ENCODE results near the gene LSM12.

LSM12 gene

DNA sequence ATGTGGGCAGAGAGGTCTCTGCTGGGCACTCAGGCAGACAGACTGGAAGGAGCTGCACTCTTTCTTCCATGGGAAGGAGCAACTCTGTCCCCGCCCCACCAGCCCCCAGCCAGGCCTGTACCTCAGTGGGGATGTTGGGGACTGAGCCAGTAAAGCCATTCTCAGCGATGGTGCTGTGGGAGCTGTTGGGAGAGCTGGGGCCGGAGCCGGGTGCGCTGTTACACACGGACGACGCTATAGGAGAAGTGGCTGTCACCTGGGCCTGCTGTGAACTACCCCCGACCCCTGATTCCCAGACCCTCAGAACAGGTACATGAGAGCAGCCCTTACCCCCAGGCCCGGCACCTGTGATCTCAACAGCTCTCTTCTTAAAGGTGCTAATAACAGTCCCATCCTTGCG lies 25.6 kb upstream of the LSM12 start:
- peaks cover 0 to 34% of the 10 kb centered on the region in 2 experiments; a peak in 2 of 3 replicates for H3K36me3 ChIP-seq (ENCODE audit: control insufficient read depth in 2 of 2, insufficient read depth in 1 of 2, low read length in 2 of 2)
- POLR2A ChIA-PET = interaction anchor here (1.2 kb wide), 1 partner anchor 32 kb away, joined by 3 read pairs; the partner anchor contains the start of gene HDAC5
- H3K4me3 ChIP-seq (ENCODE audit: low read depth, low read length) = no peak overlapping the region
- TF ChIP-seq ZNF433 (tag by site-specific recombination; IDR thresholded peaks at IDR 0.05; ENCODE audit: low read depth) (no peak), ZNF416 (tag by site-specific recombination; IDR thresholded peaks at IDR 0.05) (no peak), ZNF791 (tag by site-specific recombination; IDR thresholded peaks at IDR 0.05) (no peak), KLF1 (tag by site-specific recombination; IDR thresholded peaks at IDR 0.05) (no peak), ZNF114 (tag by site-specific recombination; IDR thresholded peaks at IDR 0.05) (no peak), ZNF558 (tag by site-specific recombination; IDR thresholded peaks at IDR 0.05) (no peak), ZSCAN16 (tag by site-specific recombination; IDR thresholded peaks at IDR 0.05) (no peak), ZNF843 (tag by site-specific recombination; IDR thresholded peaks at IDR 0.05) (no peak), MYNN (tag by site-specific recombination; IDR thresholded peaks at IDR 0.05; ENCODE audit: borderline replicate concordance) (no peak), GLIS2 (tag by site-specific recombination; IDR thresholded peaks at IDR 0.05) (no peak), ZNF658 (tag by site-specific recombination; IDR thresholded peaks at IDR 0.05) (no peak), KLF7 (tag by site-specific recombination; IDR thresholded peaks at IDR 0.05; ENCODE audit: borderline replicate concordance) (no peak), ZNF830 (tag by site-specific recombination; IDR thresholded peaks at IDR 0.05; ENCODE audit: low read depth) (no peak), GLI2 (tag by site-specific recombination; IDR thresholded peaks at IDR 0.05; ENCODE audit: borderline replicate concordance, low read depth) (no peak), ZNF510 (tag by site-specific recombination; IDR thresholded peaks at IDR 0.05; ENCODE audit: insufficient replicate concordance) (no peak)
- TF ChIP-seq, protein P1, sequence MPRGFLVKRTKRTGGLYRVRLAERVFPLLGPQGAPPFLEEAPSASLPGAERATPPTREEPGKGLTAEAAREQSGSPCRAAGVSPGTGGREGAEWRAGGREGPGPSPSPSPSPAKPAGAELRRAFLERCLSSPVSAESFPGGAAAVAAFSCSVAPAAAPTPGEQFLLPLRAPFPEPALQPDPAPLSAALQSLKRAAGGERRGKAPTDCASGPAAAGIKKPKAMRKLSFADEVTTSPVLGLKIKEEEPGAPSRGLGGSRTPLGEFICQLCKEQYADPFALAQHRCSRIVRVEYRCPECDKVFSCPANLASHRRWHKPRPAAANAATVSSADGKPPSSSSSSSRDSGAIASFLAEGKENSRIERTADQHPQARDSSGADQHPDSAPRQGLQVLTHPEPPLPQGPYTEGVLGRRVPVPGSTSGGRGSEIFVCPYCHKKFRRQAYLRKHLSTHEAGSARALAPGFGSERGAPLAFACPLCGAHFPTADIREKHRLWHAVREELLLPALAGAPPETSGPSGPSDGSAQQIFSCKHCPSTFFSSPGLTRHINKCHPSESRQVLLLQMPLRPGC (tag by site-specific recombination; IDR thresholded peaks at IDR 0.05) = no peak
- TF ChIP-seq, protein P2, sequence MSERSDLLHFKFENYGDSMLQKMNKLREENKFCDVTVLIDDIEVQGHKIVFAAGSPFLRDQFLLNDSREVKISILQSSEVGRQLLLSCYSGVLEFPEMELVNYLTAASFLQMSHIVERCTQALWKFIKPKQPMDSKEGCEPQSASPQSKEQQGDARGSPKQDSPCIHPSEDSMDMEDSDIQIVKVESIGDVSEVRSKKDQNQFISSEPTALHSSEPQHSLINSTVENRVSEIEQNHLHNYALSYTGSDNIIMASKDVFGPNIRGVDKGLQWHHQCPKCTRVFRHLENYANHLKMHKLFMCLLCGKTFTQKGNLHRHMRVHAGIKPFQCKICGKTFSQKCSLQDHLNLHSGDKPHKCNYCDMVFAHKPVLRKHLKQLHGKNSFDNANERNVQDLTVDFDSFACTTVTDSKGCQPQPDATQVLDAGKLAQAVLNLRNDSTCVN (tag by site-specific recombination; optimal IDR thresholded peaks at IDR 0.05) = no peak
- TF ChIP-seq, protein P3, sequence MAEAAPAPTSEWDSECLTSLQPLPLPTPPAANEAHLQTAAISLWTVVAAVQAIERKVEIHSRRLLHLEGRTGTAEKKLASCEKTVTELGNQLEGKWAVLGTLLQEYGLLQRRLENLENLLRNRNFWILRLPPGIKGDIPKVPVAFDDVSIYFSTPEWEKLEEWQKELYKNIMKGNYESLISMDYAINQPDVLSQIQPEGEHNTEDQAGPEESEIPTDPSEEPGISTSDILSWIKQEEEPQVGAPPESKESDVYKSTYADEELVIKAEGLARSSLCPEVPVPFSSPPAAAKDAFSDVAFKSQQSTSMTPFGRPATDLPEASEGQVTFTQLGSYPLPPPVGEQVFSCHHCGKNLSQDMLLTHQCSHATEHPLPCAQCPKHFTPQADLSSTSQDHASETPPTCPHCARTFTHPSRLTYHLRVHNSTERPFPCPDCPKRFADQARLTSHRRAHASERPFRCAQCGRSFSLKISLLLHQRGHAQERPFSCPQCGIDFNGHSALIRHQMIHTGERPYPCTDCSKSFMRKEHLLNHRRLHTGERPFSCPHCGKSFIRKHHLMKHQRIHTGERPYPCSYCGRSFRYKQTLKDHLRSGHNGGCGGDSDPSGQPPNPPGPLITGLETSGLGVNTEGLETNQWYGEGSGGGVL (tag by site-specific recombination; IDR thresholded peaks at IDR 0.05) = no peak
- TF ChIP-seq, protein P4, sequence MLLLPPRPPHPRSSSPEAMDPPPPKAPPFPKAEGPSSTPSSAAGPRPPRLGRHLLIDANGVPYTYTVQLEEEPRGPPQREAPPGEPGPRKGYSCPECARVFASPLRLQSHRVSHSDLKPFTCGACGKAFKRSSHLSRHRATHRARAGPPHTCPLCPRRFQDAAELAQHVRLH (tag by site-specific recombination; IDR thresholded peaks at IDR 0.05) = no peak
- H3K27ac ChIP-seq (ENCODE audit: extremely low read depth, low read depth, low read length) = no peak overlapping the region
- H3K4me1 ChIP-seq (ENCODE audit: control insufficient read depth, insufficient read depth, low read length) = peaks cover 13% of the 10 kb centered on the region; the same call in 1 of the 2 replicates
- CTCF ChIA-PET = no interaction called here
- no peaks in the 10 kb centered on the region for H3K9me3 ChIP-seq (ENCODE audit: control insufficient read depth, insufficient read depth, low read depth, low read length)

DNA sequence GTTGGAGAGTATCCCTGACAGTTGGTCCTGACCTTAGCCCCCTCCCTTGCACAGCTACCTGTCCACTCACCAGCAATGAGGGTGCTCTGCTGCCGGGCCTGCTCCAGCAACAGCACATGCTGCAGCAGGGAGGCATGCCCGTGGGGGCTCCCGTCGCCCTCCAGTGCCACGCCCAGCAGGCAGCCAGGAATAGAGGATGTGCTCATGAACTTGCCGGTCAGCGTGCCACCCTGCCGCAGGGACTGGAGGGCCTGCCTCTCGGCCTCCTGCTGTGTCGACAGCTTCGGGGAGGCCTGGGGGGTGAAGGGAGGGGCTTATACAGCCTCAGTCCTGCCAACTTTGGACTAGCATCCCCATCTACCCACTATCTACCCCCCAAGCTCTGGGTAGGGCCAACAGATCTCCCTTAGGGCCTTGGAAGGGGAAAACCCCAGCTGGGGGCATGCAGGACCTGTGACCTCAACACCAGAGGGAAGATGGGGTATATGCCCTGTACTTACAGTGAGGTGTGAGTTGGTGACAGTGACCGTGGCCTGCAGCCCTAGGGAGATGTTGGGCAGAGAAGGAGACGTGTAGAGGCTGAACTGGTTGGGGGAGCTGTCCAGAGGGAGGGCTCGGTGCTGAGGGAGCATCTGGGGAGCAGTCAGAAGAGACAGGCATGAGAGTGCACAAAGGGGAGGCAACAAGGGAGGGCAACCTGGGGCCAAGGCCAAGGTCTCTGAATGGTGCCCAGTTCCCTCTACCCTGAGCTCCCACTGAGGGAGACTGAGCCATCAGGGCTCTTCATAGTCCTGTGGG lies 24.9 kb upstream of the LSM12 start:
- Histone ChIP-seq H3K4me3 (ENCODE audit: low read depth, low read length) (no peak overlapping the region), H3K9me3 (ENCODE audit: control insufficient read depth, insufficient read depth, low read depth, low read length) (no peaks in the 10 kb centered on the region), H3K36me3 (ENCODE audit: control insufficient read depth in 2 of 2, insufficient read depth in 1 of 2, low read length in 2 of 2) (peaks cover 0 to 35% of the 10 kb centered on the region in 2 experiments; a peak in 2 of 3 replicates), H3K27ac (ENCODE audit: extremely low read depth, low read depth, low read length) (no peak overlapping the region), H3K4me1 (ENCODE audit: control insufficient read depth, insufficient read depth, low read length) (peaks cover 17% of the 10 kb centered on the region)
- POLR2A ChIA-PET = interaction anchor here (1.2 kb wide), 1 partner anchor 32 kb away, joined by 3 read pairs; the partner anchor contains the start of gene HDAC5
- CTCF ChIA-PET = no interaction called here
- TF ChIP-seq ZNF544 (tag by site-specific recombination; IDR thresholded peaks at IDR 0.05) (no peak), ZSCAN30 (tag by site-specific recombination; IDR thresholded peaks at IDR 0.05) (no peak), ZNF184 (tag by site-specific recombination; IDR thresholded peaks at IDR 0.05) (no peak), ZIC2 (tag by site-specific recombination; IDR thresholded peaks at IDR 0.05) (0 out of 2 replicates have a peak, but pooled peaks have one; percentile 7), ZNF423 (tag by site-specific recombination; IDR thresholded peaks at IDR 0.05) (no peak)
- TF ChIP-seq, protein P5, sequence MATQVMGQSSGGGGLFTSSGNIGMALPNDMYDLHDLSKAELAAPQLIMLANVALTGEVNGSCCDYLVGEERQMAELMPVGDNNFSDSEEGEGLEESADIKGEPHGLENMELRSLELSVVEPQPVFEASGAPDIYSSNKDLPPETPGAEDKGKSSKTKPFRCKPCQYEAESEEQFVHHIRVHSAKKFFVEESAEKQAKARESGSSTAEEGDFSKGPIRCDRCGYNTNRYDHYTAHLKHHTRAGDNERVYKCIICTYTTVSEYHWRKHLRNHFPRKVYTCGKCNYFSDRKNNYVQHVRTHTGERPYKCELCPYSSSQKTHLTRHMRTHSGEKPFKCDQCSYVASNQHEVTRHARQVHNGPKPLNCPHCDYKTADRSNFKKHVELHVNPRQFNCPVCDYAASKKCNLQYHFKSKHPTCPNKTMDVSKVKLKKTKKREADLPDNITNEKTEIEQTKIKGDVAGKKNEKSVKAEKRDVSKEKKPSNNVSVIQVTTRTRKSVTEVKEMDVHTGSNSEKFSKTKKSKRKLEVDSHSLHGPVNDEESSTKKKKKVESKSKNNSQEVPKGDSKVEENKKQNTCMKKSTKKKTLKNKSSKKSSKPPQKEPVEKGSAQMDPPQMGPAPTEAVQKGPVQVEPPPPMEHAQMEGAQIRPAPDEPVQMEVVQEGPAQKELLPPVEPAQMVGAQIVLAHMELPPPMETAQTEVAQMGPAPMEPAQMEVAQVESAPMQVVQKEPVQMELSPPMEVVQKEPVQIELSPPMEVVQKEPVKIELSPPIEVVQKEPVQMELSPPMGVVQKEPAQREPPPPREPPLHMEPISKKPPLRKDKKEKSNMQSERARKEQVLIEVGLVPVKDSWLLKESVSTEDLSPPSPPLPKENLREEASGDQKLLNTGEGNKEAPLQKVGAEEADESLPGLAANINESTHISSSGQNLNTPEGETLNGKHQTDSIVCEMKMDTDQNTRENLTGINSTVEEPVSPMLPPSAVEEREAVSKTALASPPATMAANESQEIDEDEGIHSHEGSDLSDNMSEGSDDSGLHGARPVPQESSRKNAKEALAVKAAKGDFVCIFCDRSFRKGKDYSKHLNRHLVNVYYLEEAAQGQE (tag by site-specific recombination; IDR thresholded peaks at IDR 0.05) = peak; percentile 55; the same call in 1 of the 2 replicates

Data from HEK293 (cell line).